ENCODE measurements around the gene LIF. TPM values are rescaled to one million over a fixed set of nuclear protein-coding genes. Genes with fewer than 3 reads are reported as not detected.

The LIF gene
- total and polyA plus RNA-seq, 2 donors from 2014 or later: 0.67 to 10.7 TPM

GRCh38 chr22:30260682-30261081 is 14.1 kb upstream of the LIF start:
- FAIRE-seq (no peak), DNase-seq (no peak)
- TF ChIP-seq CTCF (IDR thresholded peaks at IDR 0.05; ENCODE audit: borderline replicate concordance, extremely low read depth, insufficient read depth): no peak
- no peaks in the 10 kb centered on the region for H3K36me3 ChIP-seq (ENCODE audit: control insufficient read depth in 2 of 3, insufficient read depth in 3 of 3, low read length in 3 of 3)
- H3K9ac ChIP-seq (ENCODE audit: low read length in 3 of 3): no peak overlapping the region
- no peak overlapping the region for H3K4me3 ChIP-seq (ENCODE audit: low read length in 3 of 3)
- intact Hi-C loops (cut with DNase I): no loop called here
- no peaks in the 10 kb centered on the region for H3K9me3 ChIP-seq (ENCODE audit: control insufficient read depth in 2 of 3, insufficient read depth in 1 of 3, low read length in 3 of 3)
- no peak overlapping the region for H3K27ac ChIP-seq (ENCODE audit: low read depth in 2 of 2, low read length in 2 of 2)
- H3K27me3 ChIP-seq (ENCODE audit: control insufficient read depth, insufficient read depth, low read length): no peaks in the 10 kb centered on the region
- H3K4me1 ChIP-seq (ENCODE audit: control insufficient read depth in 2 of 3, insufficient read depth in 2 of 3, low read depth in 1 of 3, low read length in 3 of 3): peaks cover 0 to 5% (median 4%) of the 10 kb centered on the region in 3 donors

GRCh38 chr22:30260276-30260675 is 13.7 kb upstream of the LIF start:
- Histone ChIP-seq H3K4me1 (ENCODE audit: control insufficient read depth in 2 of 3, insufficient read depth in 2 of 3, low read depth in 1 of 3, low read length in 3 of 3) (peaks cover 0 to 6% (median 4%) of the 10 kb centered on the region in 3 donors), H3K9me3 (ENCODE audit: control insufficient read depth in 2 of 3, insufficient read depth in 1 of 3, low read length in 3 of 3) (no peaks in the 10 kb centered on the region), H3K27ac (ENCODE audit: low read depth in 2 of 2, low read length in 2 of 2) (no peak overlapping the region), H3K27me3 (ENCODE audit: control insufficient read depth, insufficient read depth, low read length) (no peaks in the 10 kb centered on the region), H3K36me3 (ENCODE audit: control insufficient read depth in 2 of 3, insufficient read depth in 3 of 3, low read length in 3 of 3) (no peaks in the 10 kb centered on the region), H3K4me3 (ENCODE audit: low read length in 3 of 3) (no peak overlapping the region), H3K9ac (ENCODE audit: low read length in 3 of 3) (no peak overlapping the region)
- no peak for DNase-seq
- intact Hi-C loops (cut with DNase I): no loop called here
- TF ChIP-seq CTCF (IDR thresholded peaks at IDR 0.05; ENCODE audit: borderline replicate concordance, extremely low read depth, insufficient read depth): no peak
- no peak for FAIRE-seq

DNA sequence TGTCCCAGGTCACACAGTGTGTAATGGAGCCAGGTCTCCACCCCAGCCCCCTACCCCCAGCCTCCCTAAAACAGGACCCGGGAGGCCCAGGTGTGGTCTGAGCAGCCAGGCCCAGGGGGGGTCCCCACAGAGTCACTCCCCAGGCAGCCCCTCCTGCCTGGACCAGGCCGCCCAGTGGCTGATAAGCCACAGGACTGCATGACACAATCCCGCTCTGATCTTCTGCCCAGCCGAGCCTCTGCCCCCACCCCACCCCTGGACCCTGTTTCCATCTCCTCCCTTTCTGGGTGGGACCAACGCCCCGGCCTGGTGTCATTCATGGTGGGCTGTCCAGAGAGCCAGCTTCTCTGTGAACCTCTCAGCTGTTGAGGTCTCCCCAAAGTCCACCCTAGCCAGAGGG is 7.8 kb upstream of the LIF start:
- DNase-seq: no peak
- no peaks in the 10 kb centered on the region for H3K9me3 ChIP-seq (ENCODE audit: control insufficient read depth in 2 of 3, insufficient read depth in 1 of 3, low read length in 3 of 3)
- H3K9ac ChIP-seq (ENCODE audit: low read length in 3 of 3): no peak overlapping the region
- intact Hi-C loops (cut with DNase I): no loop called here
- no peak for TF ChIP-seq CTCF (IDR thresholded peaks at IDR 0.05; ENCODE audit: borderline replicate concordance, extremely low read depth, insufficient read depth)
- H3K36me3 ChIP-seq (ENCODE audit: control insufficient read depth in 2 of 3, insufficient read depth in 3 of 3, low read length in 3 of 3): no peaks in the 10 kb centered on the region
- no peak overlapping the region for H3K4me3 ChIP-seq (ENCODE audit: low read length in 3 of 3)
- no peak for FAIRE-seq
- no peaks in the 10 kb centered on the region for H3K27me3 ChIP-seq (ENCODE audit: control insufficient read depth, insufficient read depth, low read length)
- H3K27ac ChIP-seq (ENCODE audit: low read depth in 2 of 2, low read length in 2 of 2): no peak overlapping the region
- peaks cover 6 to 16% (median 12%) of the 10 kb centered on the region in 3 donors for H3K4me1 ChIP-seq (ENCODE audit: control insufficient read depth in 2 of 3, insufficient read depth in 2 of 3, low read depth in 1 of 3, low read length in 3 of 3)
